Ecto neural progenitor cell (in vitro differentiated cells): ENCODE measurements around the gene C1QTNF3.

Experiments used
- DNase-seq: peaks from one replicate; pipeline ENCODE4 v3.0.0-alpha.2; 2018; ENCODE audit warnings: low spot score

C1QTNF3 gene

GRCh38 chr5:33997331-33997983 is 45.6 kb downstream of the C1QTNF3 start:
- no peak for DNase-seq

- no peak for DNase-seq
These were observed 47.1 kb downstream of the C1QTNF3 start for GRCh38 chr5:33995865-33996264.

GRCh38 chr5:33994845-33995244 is 48.2 kb downstream of the C1QTNF3 start:
- no peak for DNase-seq

- no peak for DNase-seq
These were observed 50.1 kb downstream of the C1QTNF3 start for GRCh38 chr5:33992864-33993263.

GRCh38 chr5:33985447-33985846 is 57.6 kb downstream of the C1QTNF3 start:
- DNase-seq = no peak

GRCh38 chr5:33984671-33985124 is 58.3 kb downstream of the C1QTNF3 start, which contains the start of gene SLC45A2:
SLC45A2 (minus strand) TSS chr5:33984693; CDS start chr5:33984583, 110 bp downstream.
- DNase-seq = no peak

GRCh38 chr5:33984178-33984577 is 58.8 kb downstream of the C1QTNF3 start:
- DNase-seq = no peak

- no peak for DNase-seq
These were observed 61.4 kb downstream of the C1QTNF3 start for GRCh38 chr5:33981408-33982162.

- no peak for DNase-seq
These were observed 63.0 kb downstream of the C1QTNF3 start for GRCh38 chr5:33980030-33980429.

GRCh38 chr5:33978306-33978705 is 64.7 kb downstream of the C1QTNF3 start:
- DNase-seq = no peak

GRCh38 chr5:33976307-33976706 is 66.7 kb downstream of the C1QTNF3 start:
- DNase-seq = no peak

GRCh38 chr5:33975852-33976251 is 67.2 kb downstream of the C1QTNF3 start:
- DNase-seq = no peak

- no peak for DNase-seq
These were observed 69.7 kb downstream of the C1QTNF3 start for GRCh38 chr5:33973271-33973670.

GRCh38 chr5:33969572-33970452 is 73.2 kb downstream of the C1QTNF3 start:
- peak; percentile 53 for DNase-seq

- no peak for DNase-seq
These were observed 74.6 kb downstream of the C1QTNF3 start for GRCh38 chr5:33968211-33969005.
